Endothelial cell of umbilical vein (primary cell): ENCODE data around the gene ATP5F1B. TPM values are rescaled to one million over a fixed set of nuclear protein-coding genes. Genes with fewer than 3 reads are reported as not detected.

Experiments
- BruUV-seq: library from RNA; stranded (reverse); fragments of 400-500 nt; replicated peaks from 2 replicates; lab custom pipeline; 2021; lab: Mats Ljungman, UMichigan
- CTCF ChIA-PET: fragments of 300-600, 350-600 bp; sonication (Branson Sonifier 250); formaldehyde crosslinking; loops from one replicate; lab custom pipeline; 2021; ENCODE audit warnings: antibody characterized with exemption, inconsistent platforms; lab: Charles Lee
- POLR2A ChIA-PET: fragments of 300-600, 350-600 bp; sonication (Branson Sonifier 250); formaldehyde crosslinking; loops from one replicate; lab custom pipeline; 2021; ENCODE audit warnings: antibody characterized with exemption, inconsistent platforms; lab: Charles Lee
- DNase-seq: peaks from one replicate; pipeline ENCODE4 v3.0.0-alpha.2; 2011; ENCODE audit warnings: low read depth, low spot score
- FAIRE-seq: peaks from 2 replicates; lab custom pipeline; 2011; peaks lifted over from hg19 to GRCh38; lab: Jason Lieb, UNC
- H2AFZ ChIP-seq: 2 replicates; pipeline ENCODE4 v1.6.0; 2012; ENCODE audit warnings: low read depth, low read length, control low read depth, inconsistent platforms
- H3K27ac ChIP-seq: 2 replicates; pipeline ENCODE4 v1.5.1; 2011; ENCODE audit warnings: low read depth, mild to moderate bottlenecking, control low read depth, low read length, moderate library complexity; ENCODE audit not compliant: insufficient read depth
- H3K27me3 ChIP-seq, 2 experiments: 2 replicates each; pipeline versions ENCODE4 v1.6.0 to v1.6.1; 2011; ENCODE audit warnings: low read length in 2 of 2, mixed read lengths in 1 of 2; ENCODE audit not compliant: control insufficient read depth in 2 of 2, insufficient read depth in 2 of 2
- H3K36me3 ChIP-seq, 2 experiments: 2 replicates in 1 of 2; 3 replicates in 1 of 2; pipeline ENCODE4 v1.5.1; 2011; ENCODE audit warnings: low read length in 2 of 2, mild to moderate bottlenecking in 1 of 2, moderate library complexity in 1 of 2; ENCODE audit not compliant: control insufficient read depth in 2 of 2, insufficient read depth in 2 of 2; ENCODE audit errors: extremely low read depth in 1 of 2
- H3K4me1 ChIP-seq: 3 replicates; pipeline ENCODE4 v1.5.1; 2011; ENCODE audit warnings: mild to moderate bottlenecking, low read length; ENCODE audit not compliant: control insufficient read depth, insufficient read depth; ENCODE audit errors: extremely low read depth
- H3K4me2 ChIP-seq: 2 replicates; pipeline ENCODE4 v1.6.1; 2011; ENCODE audit warnings: low read length, control low read depth, mixed read lengths; ENCODE audit not compliant: insufficient read depth
- H3K4me3 ChIP-seq, 3 experiments: fragments of 200-600 bp in 1 of 3; sonication (generic), shearing (Covaris generic) in 1 of 3; replicated peaks in 1 of 3; 2 replicates each; pipeline ENCODE4 v1.5.1; 2011 to 2016; ENCODE audit warnings: control low read depth in 3 of 3, low read length in 3 of 3, mild to moderate bottlenecking in 2 of 3, inconsistent platforms in 1 of 3, low read depth in 1 of 3, moderate library complexity in 1 of 3; ENCODE audit not compliant: insufficient read depth in 1 of 3
- H3K79me2 ChIP-seq: 2 replicates; pipeline ENCODE4 v1.6.0; 2012; ENCODE audit warnings: low read length, inconsistent platforms; ENCODE audit not compliant: control insufficient read depth, insufficient read depth
- H3K9ac ChIP-seq: replicated peaks from 2 replicates; pipeline ENCODE3; 2011; ENCODE audit warnings: low read length, control low read depth; ENCODE audit not compliant: insufficient read depth; ENCODE audit errors: extremely low read depth
- H3K9me1 ChIP-seq: replicated peaks from 3 replicates; pipeline ENCODE4 v1.6.0; 2011; ENCODE audit warnings: mild to moderate bottlenecking, low read length; ENCODE audit not compliant: control insufficient read depth, insufficient read depth; ENCODE audit errors: extremely low read depth
- H3K9me3 ChIP-seq: replicated peaks from 2 replicates; pipeline ENCODE4 v1.5.1; 2012; ENCODE audit warnings: low read length, inconsistent platforms; ENCODE audit not compliant: control insufficient read depth, insufficient read depth
- H4K20me1 ChIP-seq: replicated peaks from 2 replicates; pipeline ENCODE3; 2011; ENCODE audit warnings: mild to moderate bottlenecking, low read length; ENCODE audit not compliant: control insufficient read depth, insufficient read depth; ENCODE audit errors: extremely low read depth
- EZH2 ChIP-seq: IDR thresholded peaks from 2 replicates; pipeline ENCODE4 v1.6.1; 2012; ENCODE audit warnings: borderline replicate concordance, low read depth, mild to moderate bottlenecking, moderate library complexity, low read length, inconsistent platforms; ENCODE audit not compliant: severe bottlenecking
- FOS ChIP-seq: IDR thresholded peaks from 2 replicates; pipeline ENCODE4 v1.6.1; 2011; ENCODE audit warnings: mild to moderate bottlenecking, low read length, moderate library complexity, borderline replicate concordance; ENCODE audit not compliant: insufficient read depth
- GATA2 ChIP-seq: IDR thresholded peaks from 2 replicates; pipeline ENCODE4 v1.7.0; 2011; ENCODE audit warnings: low read depth, mild to moderate bottlenecking, moderate library complexity, mixed read lengths, low read length; ENCODE audit not compliant: insufficient read length, insufficient read depth
- JUN ChIP-seq: IDR thresholded peaks from 2 replicates; pipeline ENCODE4 v1.6.1; 2011; ENCODE audit warnings: borderline replicate concordance, low read depth; ENCODE audit not compliant: insufficient read length, insufficient read depth
- MYC ChIP-seq: IDR thresholded peaks from one replicate; pipeline ENCODE4 v1.6.1; 2011; ENCODE audit warnings: mild to moderate bottlenecking, low read depth, low read length
- POLR2A ChIP-seq: IDR thresholded peaks from 2 replicates; pipeline ENCODE4 v1.6.1; 2012; ENCODE audit warnings: low read depth, mild to moderate bottlenecking, control low read depth, low read length
- POLR2AphosphoS5 ChIP-seq: IDR thresholded peaks from 2 replicates; pipeline ENCODE4 v1.6.1; 2012; ENCODE audit warnings: low read depth, mild to moderate bottlenecking, control low read depth, low read length, moderate library complexity; ENCODE audit not compliant: insufficient read depth
- dilution Hi-C: fragments of 300-500 bp; cut with MboI; formaldehyde crosslinking; loops from one replicate; pipeline ENCODE4 v1.15.0; 2019; ENCODE audit warnings: low sequenced_read_pairs; ENCODE audit not compliant: extremely low pct_ligation_motif_present
- intact Hi-C: fragments of 100-400 bp; cut with micrococcal nuclease; formaldehyde crosslinking; loops from one replicate; pipeline ENCODE4 v1.10.0; 2022
- polyA plus RNA-seq, 4 experiments: library from polyadenylated mRNA; depleted of rRNA in 3 of 4; stranded (reverse) in 3 of 4; unstranded in 1 of 4; fragments of >200 nt; gene quantifications; 2 replicates each; pipeline versions ENCODE4 v1.2.1 to v1.2.3, GENCODE V29; 2011 to 2012; ENCODE audit warnings: missing spikeins in 1 of 4
- total RNA-seq: library from RNA; stranded (reverse); gene quantifications from 2 replicates; pipeline ENCODE4 v1.2.3, GENCODE V29; 2021
- TF ChIP-seq, protein P1 (sequence below): IDR thresholded peaks from 2 replicates; pipeline ENCODE4 v1.6.1; 2011; ENCODE audit not compliant: insufficient read depth, insufficient read length
- TF ChIP-seq, protein P2 (sequence below), 2 donors: IDR thresholded peaks; 1 replicate in 1 of 2; 2 replicates in 1 of 2; pipeline ENCODE4 v1.5.1; 2011; ENCODE audit warnings: low read length in 2 of 2, mild to moderate bottlenecking in 2 of 2, moderate library complexity in 2 of 2, control low read depth in 1 of 2, inconsistent platforms in 1 of 2, low read depth in 1 of 2; ENCODE audit not compliant: insufficient read depth in 1 of 2; ENCODE audit errors: extremely low read depth in 1 of 2

Gene ATP5F1B
- total and polyA plus RNA-seq, 2 donors (not counting 3 experiments of a cell fraction or from before 2014, with no cell fraction given), result 590 to 829 TPM

DNA sequence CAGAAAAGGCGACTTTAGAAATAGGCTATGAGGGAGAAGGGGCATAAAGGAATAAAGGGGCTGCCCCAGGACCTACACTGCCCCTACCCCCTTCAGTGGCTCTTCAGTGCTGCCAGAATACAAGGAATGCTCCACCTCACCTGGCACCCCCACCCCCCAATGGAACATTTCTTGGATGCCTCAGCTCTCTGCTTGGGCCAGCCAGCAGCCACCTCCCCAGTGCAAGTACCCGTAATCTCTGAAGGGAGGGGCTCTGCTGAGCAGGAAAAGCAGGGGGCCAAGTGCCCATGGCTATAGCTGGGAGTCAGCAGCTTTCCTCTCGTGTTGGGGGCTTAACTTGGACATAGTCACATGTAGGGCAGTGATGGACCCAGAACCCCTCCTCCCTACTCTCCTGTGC lies 49.0 kb downstream of the ATP5F1B start:
- Histone ChIP-seq H3K4me3 (no peak overlapping the region), H3K27ac (no peak overlapping the region), H3K9me3 (no peaks in the 10 kb centered on the region), H3K4me2 (no peak overlapping the region), H3K79me2 (no peaks in the 10 kb centered on the region), H3K9ac (no peak overlapping the region), H3K36me3 (peaks cover 19 to 47% of the 10 kb centered on the region in 2 experiments), H3K9me1 (no peaks in the 10 kb centered on the region), H2AFZ (no peak overlapping the region), H3K4me1 (no peaks in the 10 kb centered on the region), H4K20me1 (no peaks in the 10 kb centered on the region), H3K27me3 (no peaks in the 10 kb centered on the region)
- POLR2A ChIA-PET, result interaction anchor here (1.0 kb wide), 1 partner anchor 40 kb away, joined by 10 read pairs; no protein-coding TSS in a partner anchor
- FAIRE-seq, result no peak
- DNase-seq, result no peak
- CTCF ChIA-PET, result interaction anchor here (0.6 to 4.7 kb wide), 4 partner anchors 15 to 94 kb away, joined by 3 to 52 read pairs (median 9); no protein-coding TSS in a partner anchor
- no TSS peak for BruUV-seq
- TF ChIP-seq POLR2AphosphoS5 (no peak), MYC (no peak), JUN (no peak), GATA2 (no peak), POLR2A (no peak), EZH2 (no peak), FOS (no peak)
- TF ChIP-seq, protein P1, sequence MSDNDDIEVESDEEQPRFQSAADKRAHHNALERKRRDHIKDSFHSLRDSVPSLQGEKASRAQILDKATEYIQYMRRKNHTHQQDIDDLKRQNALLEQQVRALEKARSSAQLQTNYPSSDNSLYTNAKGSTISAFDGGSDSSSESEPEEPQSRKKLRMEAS, result no peak
- TF ChIP-seq, protein P2, sequence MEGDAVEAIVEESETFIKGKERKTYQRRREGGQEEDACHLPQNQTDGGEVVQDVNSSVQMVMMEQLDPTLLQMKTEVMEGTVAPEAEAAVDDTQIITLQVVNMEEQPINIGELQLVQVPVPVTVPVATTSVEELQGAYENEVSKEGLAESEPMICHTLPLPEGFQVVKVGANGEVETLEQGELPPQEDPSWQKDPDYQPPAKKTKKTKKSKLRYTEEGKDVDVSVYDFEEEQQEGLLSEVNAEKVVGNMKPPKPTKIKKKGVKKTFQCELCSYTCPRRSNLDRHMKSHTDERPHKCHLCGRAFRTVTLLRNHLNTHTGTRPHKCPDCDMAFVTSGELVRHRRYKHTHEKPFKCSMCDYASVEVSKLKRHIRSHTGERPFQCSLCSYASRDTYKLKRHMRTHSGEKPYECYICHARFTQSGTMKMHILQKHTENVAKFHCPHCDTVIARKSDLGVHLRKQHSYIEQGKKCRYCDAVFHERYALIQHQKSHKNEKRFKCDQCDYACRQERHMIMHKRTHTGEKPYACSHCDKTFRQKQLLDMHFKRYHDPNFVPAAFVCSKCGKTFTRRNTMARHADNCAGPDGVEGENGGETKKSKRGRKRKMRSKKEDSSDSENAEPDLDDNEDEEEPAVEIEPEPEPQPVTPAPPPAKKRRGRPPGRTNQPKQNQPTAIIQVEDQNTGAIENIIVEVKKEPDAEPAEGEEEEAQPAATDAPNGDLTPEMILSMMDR (IDR thresholded peaks at IDR 0.05; ENCODE audit: extremely low read depth in 1 of 2, insufficient read depth in 1 of 2, low read depth in 1 of 2, low read length in 2 of 2), result no peak
- dilution Hi-C loops, result no loop called here
- intact Hi-C loops, result no loop called here
